GM12864 (cell line): ENCODE measurements around the gene LHX5.

Experiments
- DNase-seq: peaks from one replicate; pipeline ENCODE4 v3.0.0-alpha.2; 2011; ENCODE audit warnings: low read depth
- H3K4me3 ChIP-seq: 2 replicates; pipeline ENCODE4 v1.5.1; 2011; ENCODE audit warnings: mild to moderate bottlenecking, low read depth, low read length, control low read depth
- TF ChIP-seq, protein P1 (sequence below): IDR thresholded peaks from 2 replicates; pipeline ENCODE4 v1.5.1; 2011; ENCODE audit warnings: low read depth, mild to moderate bottlenecking, moderate library complexity, low read length, control low read depth, inconsistent platforms; ENCODE audit errors: missing control alignments

The LHX5 gene

DNA sequence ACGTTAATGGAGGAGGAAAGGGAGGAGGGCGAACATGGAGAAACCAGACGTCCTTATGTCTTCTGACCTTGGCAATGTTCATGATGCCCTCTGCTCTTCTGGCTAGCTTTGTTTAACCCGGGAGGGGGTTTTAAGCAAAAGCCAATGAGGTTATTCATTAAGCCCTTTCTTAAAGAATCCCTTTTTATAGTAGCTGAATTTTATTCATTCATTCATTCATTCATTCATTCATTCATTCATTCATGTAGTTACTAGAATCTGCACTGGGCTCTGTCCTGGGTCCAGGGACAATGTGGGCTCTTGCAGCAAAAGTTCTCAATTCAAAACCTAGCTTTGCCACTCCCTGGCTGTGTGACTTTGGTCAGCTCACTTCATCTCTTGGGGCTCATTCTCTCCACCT, 14.0 kb downstream of the LHX5 start:
- no peak overlapping the region for H3K4me3 ChIP-seq
- no peak for DNase-seq

DNA sequence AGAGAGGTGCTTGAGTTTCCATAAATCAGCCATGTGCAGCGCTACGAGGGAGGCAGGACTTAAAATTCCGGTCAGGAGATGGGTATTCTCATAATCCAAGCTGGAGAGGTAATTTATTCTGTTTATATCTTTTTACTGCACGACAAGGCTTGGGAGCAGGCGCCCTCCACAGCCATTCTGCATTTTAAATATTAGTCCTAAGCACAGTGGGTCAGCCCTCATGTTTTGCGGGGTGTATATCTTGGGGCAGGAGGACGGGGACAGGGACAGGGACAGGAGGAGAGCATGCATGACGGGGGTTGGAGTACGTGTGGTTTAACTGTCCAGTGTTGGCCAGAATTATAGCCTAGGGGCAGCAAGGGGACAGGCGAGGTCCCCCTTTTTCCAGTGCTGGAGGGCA, 14.5 kb downstream of the LHX5 start:
- DNase-seq = no peak
- H3K4me3 ChIP-seq = no peak overlapping the region
- TF ChIP-seq, protein P1, sequence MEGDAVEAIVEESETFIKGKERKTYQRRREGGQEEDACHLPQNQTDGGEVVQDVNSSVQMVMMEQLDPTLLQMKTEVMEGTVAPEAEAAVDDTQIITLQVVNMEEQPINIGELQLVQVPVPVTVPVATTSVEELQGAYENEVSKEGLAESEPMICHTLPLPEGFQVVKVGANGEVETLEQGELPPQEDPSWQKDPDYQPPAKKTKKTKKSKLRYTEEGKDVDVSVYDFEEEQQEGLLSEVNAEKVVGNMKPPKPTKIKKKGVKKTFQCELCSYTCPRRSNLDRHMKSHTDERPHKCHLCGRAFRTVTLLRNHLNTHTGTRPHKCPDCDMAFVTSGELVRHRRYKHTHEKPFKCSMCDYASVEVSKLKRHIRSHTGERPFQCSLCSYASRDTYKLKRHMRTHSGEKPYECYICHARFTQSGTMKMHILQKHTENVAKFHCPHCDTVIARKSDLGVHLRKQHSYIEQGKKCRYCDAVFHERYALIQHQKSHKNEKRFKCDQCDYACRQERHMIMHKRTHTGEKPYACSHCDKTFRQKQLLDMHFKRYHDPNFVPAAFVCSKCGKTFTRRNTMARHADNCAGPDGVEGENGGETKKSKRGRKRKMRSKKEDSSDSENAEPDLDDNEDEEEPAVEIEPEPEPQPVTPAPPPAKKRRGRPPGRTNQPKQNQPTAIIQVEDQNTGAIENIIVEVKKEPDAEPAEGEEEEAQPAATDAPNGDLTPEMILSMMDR = no peak

More for the DNA sequence above, 14.0 kb downstream of the LHX5 start:
- TF ChIP-seq, protein P1 = no peak

DNA sequence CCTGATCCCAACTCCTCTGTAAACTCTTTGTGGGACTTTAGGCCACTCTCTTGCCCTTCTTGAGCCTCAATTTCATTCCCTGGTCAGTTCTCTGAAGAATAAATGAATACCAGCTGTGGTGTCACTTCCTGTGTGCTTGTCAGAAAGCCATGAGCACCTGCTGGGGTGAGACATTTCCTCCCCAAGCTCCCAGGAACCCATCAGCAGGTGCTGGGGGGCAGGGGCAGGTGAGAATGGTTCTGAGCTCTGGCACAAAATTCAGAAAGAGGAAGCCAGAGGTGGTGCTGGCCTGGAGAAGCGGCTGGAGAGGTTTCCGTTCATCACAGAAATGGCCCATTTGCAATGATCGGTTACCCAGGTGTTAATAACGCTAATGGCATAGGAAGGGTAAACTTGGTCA, 14.9 kb downstream of the LHX5 start:
- no peak overlapping the region for H3K4me3 ChIP-seq
- TF ChIP-seq, protein P1 = no peak
- DNase-seq = no peak

DNA sequence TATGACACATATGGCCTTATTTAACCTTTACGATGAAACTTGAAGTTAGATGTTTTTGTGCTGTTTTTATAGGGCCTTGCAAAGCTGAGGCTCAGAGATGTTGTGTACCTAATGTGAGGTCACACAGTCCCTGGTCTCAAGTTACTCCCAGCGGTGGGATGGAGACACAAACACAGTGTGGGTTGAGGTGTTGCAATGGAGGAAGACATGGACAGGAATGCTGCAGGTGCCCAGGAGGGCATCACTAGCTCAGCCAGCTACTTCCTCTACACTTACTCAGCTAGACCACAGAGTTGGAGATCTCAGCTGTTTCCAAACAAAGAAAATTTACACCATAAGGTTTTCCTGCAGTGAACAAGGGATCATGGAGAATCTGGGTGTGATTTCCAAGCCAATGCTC, 15.5 kb downstream of the LHX5 start:
- TF ChIP-seq, protein P1 = no peak
- no peak for DNase-seq
- no peak overlapping the region for H3K4me3 ChIP-seq

DNA sequence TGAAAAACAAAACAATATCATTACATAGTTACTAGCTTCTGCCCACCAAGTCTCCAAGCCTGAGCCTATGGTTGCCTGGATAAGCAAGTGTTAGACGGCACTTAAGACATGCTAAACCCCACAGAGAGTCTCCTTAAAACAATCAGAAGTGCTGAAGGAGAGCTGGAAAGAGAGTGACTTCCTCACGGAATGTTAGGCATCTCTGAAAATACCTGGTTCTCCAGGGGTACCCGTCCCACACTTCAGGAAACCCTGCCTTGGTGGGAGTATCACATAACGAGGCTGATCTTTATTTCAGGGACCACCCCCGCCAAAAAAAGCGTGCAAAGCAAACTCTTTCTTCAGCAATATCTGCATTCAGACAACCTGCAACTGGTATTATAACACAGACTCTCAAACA, 18.3 kb downstream of the LHX5 start:
- H3K4me3 ChIP-seq = no peak overlapping the region
- TF ChIP-seq, protein P1 = no peak
- DNase-seq = no peak

DNA sequence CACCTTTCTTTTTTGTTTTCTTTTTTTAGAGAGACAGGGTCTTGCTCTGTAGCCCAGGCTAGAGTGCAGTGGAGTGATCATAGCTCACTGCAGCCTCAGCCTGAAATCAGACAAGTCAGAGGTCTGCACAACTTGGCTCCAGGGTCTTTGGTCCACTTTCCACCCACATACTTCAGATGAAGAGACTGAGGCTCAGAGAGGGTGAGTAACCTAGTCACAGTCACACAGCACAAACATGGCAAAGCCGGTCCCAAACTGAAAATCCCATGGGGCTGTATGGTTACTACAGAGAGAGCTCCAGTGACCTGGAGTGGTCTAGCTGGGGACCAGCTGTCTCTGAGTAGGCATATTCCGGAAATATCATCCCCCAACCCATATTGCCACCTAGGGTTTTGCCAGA, 19.2 kb downstream of the LHX5 start:
- no peak for DNase-seq
- no peak overlapping the region for H3K4me3 ChIP-seq
- TF ChIP-seq, protein P1 = no peak

DNA sequence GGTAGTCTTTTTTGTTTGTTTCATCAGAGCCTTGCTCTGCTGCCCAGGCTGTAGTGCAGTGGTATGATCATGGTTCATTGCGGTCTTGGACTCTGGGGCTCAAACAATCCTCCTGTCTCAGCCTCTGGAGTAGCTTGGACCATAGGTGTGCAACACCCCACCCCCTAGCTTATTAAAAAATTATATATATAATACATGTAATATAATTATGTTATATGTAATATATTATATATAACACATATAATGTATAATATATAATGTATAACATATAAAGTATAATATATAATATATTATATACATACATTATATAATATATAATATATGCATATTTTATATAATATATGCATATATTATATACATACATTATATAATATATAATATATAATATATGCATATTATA, 21.8 kb downstream of the LHX5 start:
- DNase-seq = no peak
- no peak overlapping the region for H3K4me3 ChIP-seq
- TF ChIP-seq, protein P1 = no peak
